Effector memory CD8-positive, alpha-beta T cell (primary cell): ENCODE measurements around the gene OR9A2.
"Not testable (repeated sequence)": the region's sequence is repeated elsewhere in the genome, so short reads cannot be mapped to it uniquely, and the experiment has no call there.

Experiments
- ATAC-seq: fragments of 150-1000 bp; cut with Tn5 transposase; replicated peaks from 2 replicates; pipeline ENCODE4 v1.10.0; 2021; ENCODE audit warnings: mild to moderate bottlenecking, moderate library complexity
- DNase-seq, 3 experiments: peaks; one replicate each; pipeline ENCODE4 v3.0.0; 2021
- H3K27ac Mint-ChIP-seq, 2 donors: one replicate each; pipeline ENCODE4 v1.8.0; 2022; ENCODE audit warnings: mild to moderate bottlenecking in 2 of 2, mixed read lengths in 2 of 2, moderate library complexity in 2 of 2
- H3K27me3 Mint-ChIP-seq, 2 donors: one replicate each; pipeline ENCODE4 v1.8.0; 2022; ENCODE audit warnings: mixed read lengths in 2 of 2
- H3K36me3 Mint-ChIP-seq: one replicate; pipeline ENCODE4 v1.8.0; 2022; ENCODE audit warnings: mild to moderate bottlenecking, moderate library complexity, mixed read lengths; ENCODE audit not compliant: insufficient read depth
- H3K4me1 Mint-ChIP-seq, 2 donors: one replicate each; pipeline ENCODE4 v1.8.0; 2022; ENCODE audit warnings: low read depth in 2 of 2, mixed read lengths in 2 of 2
- H3K4me3 Mint-ChIP-seq, 2 donors: one replicate each; pipeline ENCODE4 v1.8.0; 2022; ENCODE audit warnings: mild to moderate bottlenecking in 2 of 2, mixed read lengths in 2 of 2, moderate library complexity in 2 of 2
- H3K9me3 Mint-ChIP-seq, 2 donors: one replicate each; pipeline ENCODE4 v1.8.0; 2022; ENCODE audit warnings: mixed read lengths in 2 of 2

OR9A2 gene

GRCh38 chr7:142984297-142984696, 42.6 kb downstream of the OR9A2 start:
- no peak overlapping the region for H3K27ac Mint-ChIP-seq
- H3K27me3 Mint-ChIP-seq = peaks cover 43 to 49% of the 10 kb centered on the region in 2 donors
- H3K4me3 Mint-ChIP-seq = no peak overlapping the region
- H3K9me3 Mint-ChIP-seq = peaks cover 0 to 1% of the 10 kb centered on the region in 2 donors
- no peaks in the 10 kb centered on the region for H3K36me3 Mint-ChIP-seq
- ATAC-seq (no peak), DNase-seq (no peak)
- H3K4me1 Mint-ChIP-seq = no peaks in the 10 kb centered on the region

- Mint-ChIP-seq H3K27me3 (peaks cover 43 to 49% of the 10 kb centered on the region in 2 donors), H3K4me1 (no peaks in the 10 kb centered on the region), H3K4me3 (no peak overlapping the region), H3K27ac (no peak overlapping the region), H3K9me3 (peaks cover 0 to 1% of the 10 kb centered on the region in 2 donors), H3K36me3 (no peaks in the 10 kb centered on the region)
- DNase-seq = no peak
- no peak for ATAC-seq
Measured at GRCh38 chr7:142983825-142984224, 43.1 kb downstream of the OR9A2 start.

DNA sequence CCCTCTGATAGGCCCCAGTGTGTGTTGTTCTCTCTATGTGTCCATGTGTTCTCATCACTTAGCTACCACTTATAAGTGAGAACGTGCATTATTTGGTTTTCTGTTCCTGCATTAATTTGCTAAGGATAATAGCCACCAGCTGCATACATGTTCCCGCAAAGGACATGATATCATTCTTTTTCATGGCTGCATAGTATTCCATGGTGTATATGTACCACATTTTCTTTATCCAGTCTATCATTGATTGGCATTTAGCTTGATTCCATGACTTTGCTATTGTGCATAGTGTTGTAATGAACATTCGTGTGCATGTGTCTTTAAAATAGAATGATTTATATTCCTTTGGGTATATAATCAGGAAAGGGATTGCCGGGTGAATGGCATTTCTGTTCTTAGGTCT, 48.5 kb downstream of the OR9A2 start:
- H3K4me3 Mint-ChIP-seq, H3K27ac Mint-ChIP-seq, H3K9me3 Mint-ChIP-seq, H3K36me3 Mint-ChIP-seq, H3K4me1 Mint-ChIP-seq, ATAC-seq, DNase-seq: not testable (repeated sequence)
- H3K27me3 Mint-ChIP-seq = peaks cover 25 to 43% of the 10 kb centered on the region in 2 donors
